HepG2 (cell line): ENCODE results near the gene JMJD6. TPM values are rescaled to one million over a fixed set of nuclear protein-coding genes. Genes with fewer than 3 reads are reported as not detected.
A peak's percentile ranks its signal among the peaks of the same experiment; 100 is the strongest.

Experiments
- BCLAF1 ChIP-seq: fragments of 450-650 bp; IDR thresholded peaks from 2 replicates; pipeline ENCODE4 v1.6.1; 2017; ENCODE audit warnings: mild to moderate bottlenecking
- CAMTA2 ChIP-seq: sonication (generic); formaldehyde crosslinking; IDR thresholded peaks from 2 replicates; pipeline ENCODE4 v1.4.0; 2020; ENCODE audit warnings: mild to moderate bottlenecking, missing genetic modification reagents, borderline replicate concordance
- HNRNPLL ChIP-seq: fragments of 200-400 bp; formaldehyde crosslinking; IDR thresholded peaks from 2 replicates; pipeline ENCODE4 v1.6.1; 2017; ENCODE audit warnings: mild to moderate bottlenecking, low read depth, low read length; ENCODE audit not compliant: poor library complexity, severe bottlenecking
- HNRNPUL1 ChIP-seq: fragments of 200-400 bp; formaldehyde crosslinking; IDR thresholded peaks from 2 replicates; pipeline ENCODE4 v1.6.1; 2017; ENCODE audit warnings: low read depth, mild to moderate bottlenecking, low read length, moderate library complexity
- KDM1A ChIP-seq: IDR thresholded peaks from 2 replicates; pipeline ENCODE4 v1.6.1; 2016; ENCODE audit warnings: missing compliant biosample characterization
- MAFG ChIP-seq: sonication (generic); formaldehyde crosslinking; IDR thresholded peaks from 2 replicates; pipeline ENCODE4 v1.5.1; 2020; ENCODE audit warnings: mild to moderate bottlenecking, missing genetic modification reagents
- MBD4 ChIP-seq: IDR thresholded peaks from 2 replicates; pipeline ENCODE4 v1.6.1; 2012; ENCODE audit warnings: low read length, inconsistent platforms, borderline replicate concordance
- MEIS2 ChIP-seq: sonication (generic); formaldehyde crosslinking; IDR thresholded peaks from 2 replicates; pipeline ENCODE4 v1.9.0; 2021; ENCODE audit warnings: mild to moderate bottlenecking, missing genetic modification reagents
- MXI1 ChIP-seq: IDR thresholded peaks from 3 replicates; pipeline ENCODE4 v1.6.1; 2012; ENCODE audit warnings: low read depth, low read length, inconsistent platforms, borderline replicate concordance
- PATZ1 ChIP-seq: sonication (generic); formaldehyde crosslinking; IDR thresholded peaks from 2 replicates; pipeline ENCODE4 v1.4.0; 2020; ENCODE audit warnings: missing genetic modification reagents
- PLSCR1 ChIP-seq: sonication (generic); formaldehyde crosslinking; IDR thresholded peaks from 2 replicates; pipeline ENCODE4 v1.5.0; 2020; ENCODE audit warnings: missing genetic modification reagents, mild to moderate bottlenecking, borderline replicate concordance
- RAD51 ChIP-seq: fragments of 450-650 bp; IDR thresholded peaks from 2 replicates; pipeline ENCODE4 v1.6.1; 2016; ENCODE audit warnings: borderline replicate concordance
- SETDB1 ChIP-seq: sonication (generic); formaldehyde crosslinking; IDR thresholded peaks from 2 replicates; pipeline ENCODE4 v1.5.1; 2020; ENCODE audit warnings: missing genetic modification reagents, mild to moderate bottlenecking, borderline replicate concordance
- SNAPC4 ChIP-seq: sonication (generic); formaldehyde crosslinking; IDR thresholded peaks from 2 replicates; pipeline ENCODE4 v1.4.0; 2020; ENCODE audit warnings: mild to moderate bottlenecking, missing genetic modification reagents
- TP53 ChIP-seq: sonication (generic); formaldehyde crosslinking; conservative IDR thresholded peaks from 2 replicates; pipeline ENCODE4 v1.4.0; 2020; ENCODE audit warnings: missing genetic modification reagents
- ZBTB37 ChIP-seq: sonication (generic); formaldehyde crosslinking; IDR thresholded peaks from 2 replicates; pipeline ENCODE4 v1.4.0; 2020; ENCODE audit warnings: mild to moderate bottlenecking, missing genetic modification reagents
- ZNF382 ChIP-seq: sonication (generic); formaldehyde crosslinking; IDR thresholded peaks from 2 replicates; pipeline ENCODE4 v1.5.0; 2020; ENCODE audit warnings: missing genetic modification reagents, mild to moderate bottlenecking, borderline replicate concordance
- polyA plus RNA-seq, 8 experiments: library from polyadenylated mRNA; depleted of rRNA in 3 of 8; stranded (reverse) in 7 of 8; unstranded in 1 of 8; fragments of >200 nt; fragmentation: Illumina TruSeq in 4 of 8; extraction: Trizol in 4 of 8; gene quantifications; 2 replicates each; pipeline versions ENCODE4 v1.2.1 to v1.2.3, GENCODE V29; 2011 to 2016; ENCODE audit warnings: low read depth in 4 of 8, missing spikeins in 1 of 8, mixed read lengths in 1 of 8; ENCODE audit not compliant: insufficient read depth in 1 of 8
- total RNA-seq, 5 experiments: library from RNA; depleted of rRNA; stranded (reverse); fragments of >200 nt; fragmentation: Illumina TruSeq; extraction: Trizol; gene quantifications; 2 replicates each; pipeline ENCODE4 v1.2.3, GENCODE V29; 2016; ENCODE audit warnings: low read depth in 1 of 5

The JMJD6 gene
- total and polyA plus RNA-seq, 2 of the 13 experiments (the other 11 are each of a cell fraction or from before 2014, with no cell fraction given): 33.6 to 41.0 TPM

GRCh38 chr17:76737082-76737675 lies 10.8 kb upstream of the JMJD6 start, which contains the start of gene SRSF2 (continued):
- TF ChIP-seq MAFG (CRISPR knock-in tag): peak; percentile 88; the same call in 1 of the 2 replicates
- TF ChIP-seq HNRNPUL1: peak; percentile 89
- no peak; the same call in 1 of the 2 replicates for TF ChIP-seq PLSCR1 (CRISPR knock-in tag)
- peak; percentile 82; the same call in 2 of the 3 replicates for TF ChIP-seq MXI1
- TF ChIP-seq CAMTA2 (CRISPR knock-in tag): peak; percentile 95; the same call in 1 of the 2 replicates
- TF ChIP-seq SETDB1 (CRISPR knock-in tag): no peak
- TF ChIP-seq KDM1A (CRISPR knock-in tag): no peak
- TF ChIP-seq MEIS2: peak; percentile 88
- no peak for TF ChIP-seq MBD4
- TF ChIP-seq ZBTB37 (CRISPR knock-in tag): 0 out of 2 replicates have a peak, but pooled peaks have one; percentile 65
- TF ChIP-seq PATZ1 (CRISPR knock-in tag): peak; percentile 89
- peak; percentile 90; the same call in 1 of the 2 replicates for TF ChIP-seq TP53 (CRISPR knock-in tag)
- peak; percentile 94; the same call in 1 of the 2 replicates for TF ChIP-seq SNAPC4 (CRISPR knock-in tag)
- TF ChIP-seq RAD51: no peak
- no peak for TF ChIP-seq ZNF382 (CRISPR knock-in tag)
- no peak for TF ChIP-seq BCLAF1
- TF ChIP-seq HNRNPLL: peak; percentile 99
